GM19372 (cell line): Measurements from ENCODE around the gene PRKAR1B.
"Not testable (repeated sequence)": the region's sequence is repeated elsewhere in the genome, so short reads cannot be mapped to it uniquely, and the experiment has no call there.

ENCODE experiments used
- ATAC-seq: cut with Tn5 transposase; IDR thresholded peaks from one replicate; pipeline ENCODE4 v1.9.1; 2021; ENCODE audit warnings: mild to moderate bottlenecking, low read depth, moderate library complexity; ENCODE audit not compliant: unreplicated experiment

The PRKAR1B gene

DNA sequence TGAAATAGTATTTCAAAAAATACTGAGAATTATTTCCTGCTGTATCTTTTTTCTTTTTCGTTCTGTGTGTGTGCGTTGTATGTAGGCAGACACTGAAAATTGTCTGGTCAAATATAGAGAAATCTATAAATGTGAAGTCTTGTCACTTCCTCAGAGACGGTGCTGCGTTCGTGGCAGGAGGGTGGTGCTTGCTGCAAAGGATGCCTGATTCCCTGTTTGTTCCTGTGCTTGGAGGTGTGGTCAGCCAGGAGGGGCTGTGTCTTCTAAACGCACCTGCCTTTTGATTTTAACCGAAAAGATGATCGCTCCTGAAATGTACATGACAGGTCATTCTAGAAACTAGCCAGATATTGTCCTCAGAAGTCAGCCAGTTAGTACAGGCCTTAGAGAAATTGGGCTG is 32.5 kb upstream of the PRKAR1B start:
- ATAC-seq, result no peak

DNA sequence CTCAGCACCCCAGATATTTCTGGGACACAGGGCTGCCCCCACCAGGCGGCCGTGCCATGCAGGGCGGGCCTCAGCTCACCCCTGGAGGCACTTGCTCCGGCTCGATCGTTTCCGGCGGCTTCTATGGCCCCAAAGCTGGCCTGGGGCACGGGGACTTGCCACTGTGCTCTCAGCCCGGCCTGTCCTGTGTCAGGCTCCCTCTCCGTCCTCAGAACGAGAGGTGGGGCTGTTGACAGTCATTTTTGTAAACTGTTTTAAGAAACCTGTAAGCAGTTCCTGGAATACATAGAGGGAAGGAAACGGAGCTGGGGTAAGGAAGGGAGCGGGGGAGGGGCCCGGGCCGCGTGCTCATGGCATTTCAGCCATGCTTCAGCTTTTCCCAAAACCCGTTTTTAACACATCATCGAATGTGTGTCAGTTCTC is 30.7 kb upstream of the PRKAR1B start:
- ATAC-seq, result no peak

DNA sequence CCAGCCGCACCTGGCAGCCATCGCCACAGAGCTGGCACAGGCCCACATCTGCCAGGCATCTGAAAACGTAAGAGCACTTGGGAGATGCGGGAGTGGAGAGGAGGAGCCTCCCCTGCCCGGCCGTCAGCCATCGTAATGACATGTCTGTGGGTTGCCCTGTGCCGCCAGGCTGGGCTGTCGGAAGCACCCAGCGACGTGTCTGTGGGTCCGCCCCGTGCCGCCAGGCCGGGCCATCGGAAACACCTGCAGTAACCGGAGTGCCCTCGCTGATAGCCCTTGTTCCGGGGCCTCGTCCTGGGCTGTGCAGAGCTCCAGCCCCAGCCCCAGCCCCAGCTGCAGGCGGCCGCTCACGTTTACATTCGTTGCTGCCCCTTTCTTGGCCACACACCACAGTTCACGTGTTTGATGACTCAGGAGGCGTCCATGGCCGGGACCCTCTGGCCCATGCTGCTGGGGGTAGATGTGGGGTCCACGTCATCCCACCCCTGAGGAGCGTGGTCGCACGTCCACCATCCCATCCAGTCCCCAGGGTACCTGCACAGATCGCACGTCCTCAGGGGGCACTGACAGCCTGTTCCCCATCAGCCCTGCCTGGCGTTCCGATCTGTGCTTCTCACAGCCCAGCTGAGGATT is 30.0 kb upstream of the PRKAR1B start:
- no peak for ATAC-seq

DNA sequence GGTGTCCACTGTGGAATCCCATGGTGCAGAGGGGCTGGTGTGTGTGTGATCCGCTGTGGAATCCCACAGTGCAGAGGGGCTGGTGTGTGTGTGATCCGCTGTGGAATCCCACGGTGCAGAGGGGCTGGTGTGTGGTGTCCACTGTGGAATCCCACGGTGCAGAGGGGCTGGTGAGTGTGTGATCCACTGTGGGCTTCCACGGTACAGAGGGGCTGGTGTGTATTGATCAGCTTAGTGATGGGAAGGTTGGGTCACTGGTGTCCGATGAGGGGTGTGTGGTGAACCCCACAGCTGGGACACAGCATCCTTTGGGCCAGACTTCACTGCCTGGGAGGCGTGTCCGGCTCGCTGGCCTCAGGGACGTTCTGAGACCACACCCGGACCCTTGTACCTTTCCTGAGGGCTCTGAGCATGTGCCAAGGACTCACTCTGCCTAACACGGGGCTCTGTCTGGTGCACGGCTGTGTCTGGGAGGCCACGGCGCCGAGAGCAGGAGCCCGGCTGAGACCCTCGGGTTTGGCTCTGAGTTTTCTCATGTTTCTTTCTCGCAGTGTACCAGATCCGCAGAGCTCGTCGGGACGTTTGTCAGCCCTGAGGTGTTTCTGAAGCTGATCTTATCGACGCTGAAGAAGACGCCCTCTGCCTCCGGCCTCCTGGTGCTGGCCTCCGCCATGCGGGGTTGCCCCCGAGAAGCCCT is 29.3 kb upstream of the PRKAR1B start:
- ATAC-seq, result no peak

DNA sequence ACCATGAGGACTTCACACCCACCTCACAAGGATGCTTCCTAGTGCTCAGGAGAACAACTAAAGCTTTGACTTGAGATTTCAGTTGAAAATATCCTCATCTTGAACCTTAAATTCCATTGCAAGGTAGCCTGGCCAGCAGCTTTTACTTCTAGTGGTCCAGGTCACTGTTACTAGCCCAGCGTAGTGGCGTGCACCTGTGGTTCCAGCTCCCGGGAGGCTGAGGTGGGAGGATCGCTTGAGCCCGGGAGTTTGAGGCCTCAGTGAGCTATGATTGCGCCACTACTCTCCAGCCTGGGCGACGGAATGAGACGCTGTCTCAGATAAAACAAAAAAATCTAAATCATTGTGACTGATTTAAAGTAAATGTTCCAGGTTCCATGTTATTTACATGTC is 28.3 kb upstream of the PRKAR1B start:
- ATAC-seq, result no peak

DNA sequence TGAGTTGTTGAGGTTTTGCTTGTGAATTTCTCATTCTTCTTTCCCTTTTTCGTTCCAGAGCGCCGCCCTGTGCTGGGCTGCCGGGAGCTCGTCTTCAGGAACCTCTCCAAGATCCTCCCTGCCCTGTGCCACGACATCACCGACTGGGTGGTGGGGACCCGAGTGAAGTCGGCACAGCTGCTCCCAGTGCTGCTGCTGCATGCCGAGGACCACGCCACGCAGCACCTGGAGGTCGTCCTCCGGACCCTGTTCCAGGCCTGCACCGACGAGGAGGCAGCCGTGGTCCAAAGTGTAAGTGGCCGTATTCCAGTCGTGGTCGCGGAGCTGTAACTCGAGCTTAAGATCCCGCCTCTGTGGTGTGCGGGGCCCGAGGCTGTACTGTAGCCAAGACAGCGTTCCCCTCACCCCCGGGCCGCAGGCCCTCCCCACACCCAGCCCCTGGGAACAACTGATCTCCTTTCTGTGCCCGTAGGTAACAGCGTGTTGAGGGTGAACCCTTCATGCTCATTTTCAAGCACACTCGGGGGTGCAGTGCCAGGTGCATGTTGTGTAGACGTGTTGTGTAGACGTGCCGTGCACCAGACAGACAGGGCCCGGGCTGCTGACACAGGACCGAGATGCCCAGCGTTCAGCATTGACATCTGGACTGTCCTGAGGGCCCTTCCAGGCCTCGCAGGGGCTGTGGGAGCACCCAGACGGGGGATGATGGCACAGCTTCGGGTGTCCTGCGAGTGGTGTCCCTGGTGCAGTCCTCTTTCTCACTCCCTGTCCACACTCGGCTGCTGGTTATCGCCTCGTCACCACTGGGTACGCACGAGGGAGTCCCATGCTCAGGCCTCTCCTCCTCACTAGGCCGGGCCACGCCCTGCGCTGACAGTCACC is 27.7 kb upstream of the PRKAR1B start:
- ATAC-seq, result no peak

DNA sequence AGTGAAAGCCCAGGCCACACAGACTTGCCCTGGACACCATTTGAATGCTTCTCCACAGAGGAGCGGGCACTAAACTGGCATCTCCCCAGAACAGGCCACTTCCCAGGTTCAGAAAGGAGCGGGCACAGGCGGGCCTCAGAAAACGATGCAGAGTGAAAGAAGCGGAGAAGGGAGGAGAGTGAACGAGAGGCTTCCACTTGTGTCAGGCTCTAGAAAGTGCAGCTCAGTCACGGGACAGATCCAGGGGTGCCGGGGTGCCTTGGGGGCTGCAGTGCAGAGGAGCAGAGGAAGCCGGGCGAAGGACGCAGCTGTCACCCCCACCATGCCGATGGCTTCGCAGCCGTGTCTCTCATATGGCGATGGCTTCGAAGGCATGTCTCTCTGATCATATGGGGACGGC is 26.1 kb upstream of the PRKAR1B start:
- no peak for ATAC-seq

DNA sequence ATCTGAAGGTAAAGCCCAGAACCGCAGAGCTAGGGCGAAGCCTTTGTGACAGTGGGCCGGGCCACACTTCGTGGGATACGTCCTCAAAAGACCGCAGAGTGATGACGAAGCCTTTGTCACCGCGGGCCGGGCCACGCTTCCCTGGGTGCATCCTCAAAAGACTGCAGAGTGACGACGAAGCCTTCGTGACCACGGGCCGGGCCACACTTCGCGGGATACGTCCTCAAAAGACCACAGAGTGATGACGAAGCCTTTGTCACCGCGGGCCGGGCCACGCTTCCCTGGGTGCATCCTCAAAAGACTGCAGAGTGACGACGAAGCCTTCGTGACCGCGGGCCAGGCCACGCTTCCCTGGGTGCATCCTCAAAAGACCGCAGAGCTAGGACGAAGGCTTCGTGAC is 25.2 kb upstream of the PRKAR1B start:
- ATAC-seq, result not testable (repeated sequence)

DNA sequence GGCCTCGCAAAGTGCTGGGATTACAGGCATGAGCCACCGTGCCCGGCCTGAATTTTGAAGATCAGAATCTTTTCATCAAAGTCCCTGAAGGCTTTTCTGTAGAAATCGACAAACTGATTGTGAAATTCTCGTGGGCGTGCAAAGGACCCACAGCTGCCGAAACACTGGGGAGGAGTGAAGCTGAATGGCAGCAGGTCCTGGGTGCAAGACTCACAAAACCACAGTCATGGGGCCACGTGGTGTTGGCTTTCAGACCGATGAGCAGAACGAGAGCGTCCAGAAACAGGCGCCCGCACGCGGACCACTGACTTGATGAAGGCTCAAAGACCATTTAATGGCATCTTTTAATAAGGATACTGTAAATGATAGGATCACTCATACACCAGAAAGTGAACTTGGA is 24.7 kb upstream of the PRKAR1B start:
- ATAC-seq, result no peak

DNA sequence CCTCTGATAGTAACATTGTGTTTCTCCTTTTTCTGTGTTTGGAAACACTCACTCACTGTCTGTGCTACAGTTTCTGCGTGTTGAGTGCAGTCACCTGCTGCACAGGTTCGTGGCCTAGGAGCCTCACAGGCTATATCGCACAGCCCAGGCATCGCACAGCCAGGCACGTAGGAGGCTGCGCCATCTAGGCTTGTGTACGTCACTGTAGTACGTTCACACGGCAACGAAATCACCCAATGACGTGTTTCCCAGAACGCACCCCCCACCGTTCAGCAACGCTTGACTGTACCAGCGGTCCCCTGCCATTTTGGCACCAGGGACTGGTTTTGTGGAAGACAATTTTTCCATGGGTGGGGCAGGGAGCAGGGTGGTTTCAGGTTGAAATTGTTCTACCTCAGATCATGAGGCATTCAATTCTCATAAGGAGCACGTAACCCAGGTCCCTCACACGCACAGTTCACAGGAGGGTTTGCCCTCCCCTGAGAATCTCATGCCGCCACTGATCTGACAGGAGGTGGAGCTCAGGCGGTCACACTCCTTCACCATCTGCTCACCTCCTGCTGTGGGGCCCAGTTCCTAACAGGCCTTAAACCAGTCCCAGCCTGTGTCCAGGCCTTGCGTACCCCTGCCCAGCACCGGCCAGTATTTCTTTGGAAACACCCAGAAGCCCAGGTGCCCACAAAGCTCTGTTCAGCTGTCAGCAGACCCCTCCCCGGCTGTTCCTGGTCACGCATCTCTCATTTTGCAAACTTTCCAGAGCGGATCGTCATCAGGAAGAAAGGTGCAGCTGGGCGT is 23.2 kb upstream of the PRKAR1B start:
- ATAC-seq, result no peak

DNA sequence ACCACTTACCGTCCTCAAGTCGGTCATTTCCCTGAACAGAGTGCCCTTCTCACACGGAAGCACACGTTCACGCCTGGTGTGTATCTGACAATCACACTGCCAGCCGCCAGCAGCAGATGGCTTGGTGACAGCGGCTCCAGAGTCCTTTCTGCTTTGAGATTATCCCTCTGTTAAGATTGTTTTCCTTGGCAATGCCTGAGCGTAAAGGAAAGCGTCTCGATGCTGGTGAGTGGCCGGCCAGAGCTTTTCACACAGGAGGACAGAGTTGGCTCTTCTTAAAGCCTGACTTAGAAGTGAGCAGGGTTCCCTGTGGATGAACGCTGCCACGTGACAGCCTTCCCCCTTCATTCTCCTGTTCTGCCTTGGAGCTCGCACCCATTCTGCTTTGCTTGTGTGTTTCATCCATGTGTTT is 22.1 kb upstream of the PRKAR1B start:
- ATAC-seq, result no peak

DNA sequence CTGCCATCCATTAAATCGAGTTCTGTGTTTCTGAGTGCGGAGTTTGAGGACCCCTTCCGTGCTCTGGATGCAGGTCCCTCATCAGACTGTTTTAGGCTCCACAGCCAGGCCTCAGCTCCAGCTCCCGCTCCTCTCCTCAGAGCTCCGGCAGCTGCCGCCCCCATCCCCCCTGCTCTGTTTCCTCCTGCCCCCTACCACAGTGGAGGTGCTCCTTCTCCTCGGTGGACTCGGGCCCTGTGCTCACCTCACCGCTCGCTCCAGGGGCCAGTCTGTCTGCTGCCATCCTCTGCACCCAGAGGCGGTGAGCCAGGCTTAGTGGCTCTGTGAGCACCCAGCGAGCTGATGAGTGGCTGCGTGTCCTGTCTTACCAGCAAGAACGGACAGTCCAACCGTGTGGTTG is 21.4 kb upstream of the PRKAR1B start:
- no peak for ATAC-seq

DNA sequence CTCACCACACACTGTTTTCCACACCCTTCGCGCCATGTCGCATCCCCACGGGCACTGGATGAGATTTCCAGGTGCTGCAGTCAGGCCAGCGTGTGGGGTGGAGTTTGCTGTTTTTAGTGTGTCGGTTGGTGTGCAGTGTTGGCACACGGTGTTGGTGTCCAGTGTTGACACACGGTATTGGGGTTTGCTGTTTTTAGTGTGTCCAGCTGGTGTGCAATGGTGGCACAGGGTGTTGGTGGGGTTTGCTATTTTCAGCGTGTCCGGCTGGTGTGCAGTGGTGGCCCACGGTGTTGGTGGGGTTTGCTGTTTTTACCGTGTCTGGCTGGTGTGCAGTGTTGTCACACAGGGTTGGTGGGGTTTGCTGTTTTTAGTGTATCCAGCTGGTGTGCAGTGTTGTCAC is 20.1 kb upstream of the PRKAR1B start:
- ATAC-seq, result no peak

DNA sequence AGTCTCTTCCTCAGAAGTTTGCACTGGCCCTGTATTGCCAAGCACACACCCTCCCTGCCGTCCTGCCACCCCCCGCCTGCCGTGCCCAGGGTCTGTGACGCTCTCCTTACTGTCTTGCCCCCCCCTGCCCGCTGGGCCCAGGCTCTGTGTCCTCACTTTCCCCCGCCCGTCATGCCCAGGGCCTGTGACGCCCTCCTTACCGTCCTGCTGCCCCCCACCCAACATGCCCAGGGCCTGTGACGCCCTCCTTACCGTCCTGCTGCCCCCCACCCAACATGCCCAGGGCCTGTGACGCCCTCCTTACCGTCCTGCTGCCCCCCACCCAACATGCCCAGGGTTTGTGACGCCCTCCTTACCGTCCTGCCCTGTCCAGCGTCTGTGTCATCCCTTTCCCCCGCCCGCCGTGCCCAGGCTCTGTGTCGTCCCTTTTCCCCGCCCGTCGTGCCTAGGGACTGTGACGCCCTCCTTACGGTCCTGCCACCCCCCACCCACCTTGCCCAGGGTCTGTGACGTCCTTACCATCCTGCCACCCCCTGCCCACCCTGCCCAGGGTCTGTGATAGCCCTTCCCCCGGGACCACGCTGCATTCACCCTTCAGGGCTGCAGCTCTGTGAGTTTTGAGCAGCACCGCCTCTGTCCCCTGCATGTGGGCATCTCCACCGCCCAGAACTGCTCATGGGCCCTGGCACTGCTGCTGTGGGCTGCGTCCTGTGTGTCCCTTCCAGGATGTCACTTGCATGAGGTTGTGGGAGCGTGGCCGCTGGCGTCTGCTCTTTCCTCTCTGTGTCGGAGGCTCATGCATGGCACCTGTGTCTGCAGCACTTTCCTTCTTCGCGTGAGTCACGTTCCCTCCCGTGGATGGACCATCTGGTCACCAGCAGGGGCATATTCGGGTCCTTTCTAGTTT is 19.3 kb upstream of the PRKAR1B start:
- ATAC-seq, result no peak

DNA sequence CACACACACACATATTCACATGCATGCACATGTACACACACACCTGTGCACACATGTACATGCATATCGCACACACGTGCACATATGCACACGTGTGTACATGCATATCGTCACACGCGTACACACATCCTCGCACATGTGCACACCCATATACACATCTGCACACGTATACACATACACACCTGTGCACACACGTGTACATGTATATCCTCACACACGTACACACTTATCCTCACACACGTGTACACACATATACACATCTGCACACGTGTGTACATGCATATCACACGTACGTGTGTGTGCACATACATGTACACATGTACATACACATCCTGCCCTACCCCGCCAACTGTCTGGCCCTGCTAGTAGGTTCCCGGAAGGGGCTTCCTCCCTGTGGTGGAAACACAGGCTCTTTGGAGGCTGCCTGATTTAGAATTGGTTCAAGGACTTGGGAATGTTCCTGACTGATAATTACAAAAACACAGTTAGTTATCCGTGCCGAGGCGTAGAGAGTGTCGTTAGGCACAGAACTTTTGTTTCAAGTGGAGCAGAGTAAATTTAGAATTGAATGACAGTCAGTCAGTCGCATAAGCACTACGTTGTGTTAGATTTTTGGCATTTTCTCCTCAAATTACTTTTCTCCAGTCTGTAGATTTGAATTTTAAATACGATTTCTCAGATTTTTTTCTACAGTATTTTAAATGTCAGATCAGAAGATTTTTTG is 18.5 kb upstream of the PRKAR1B start:
- ATAC-seq, result no peak

DNA sequence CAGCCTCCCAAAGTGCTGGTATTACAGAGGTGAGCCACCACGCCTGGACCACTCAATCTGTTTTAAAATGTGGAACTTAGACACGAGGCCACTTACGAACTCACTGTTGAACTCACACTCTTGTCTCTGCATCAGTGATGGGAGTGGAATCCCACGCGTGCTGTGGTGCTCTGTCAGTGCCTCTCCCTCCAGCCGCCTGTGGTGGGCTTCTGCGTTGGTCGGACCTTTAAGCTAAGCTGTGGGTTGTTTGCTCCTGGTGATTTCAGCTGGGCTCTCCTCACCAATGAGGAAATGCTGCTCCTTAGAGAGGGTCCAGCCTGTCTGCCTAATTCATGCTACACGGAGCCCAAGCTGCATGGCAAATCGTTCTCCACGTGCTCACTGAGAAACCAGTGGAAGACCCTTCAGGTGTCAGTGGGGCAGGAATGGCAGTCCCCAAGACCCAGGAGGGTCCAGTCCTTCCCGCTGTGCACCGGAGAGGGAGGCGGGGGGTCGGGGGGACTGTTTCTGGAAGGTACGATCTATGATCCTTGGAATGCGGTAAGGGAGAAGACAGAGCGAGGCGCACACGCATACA is 17.9 kb upstream of the PRKAR1B start:
- no peak for ATAC-seq

DNA sequence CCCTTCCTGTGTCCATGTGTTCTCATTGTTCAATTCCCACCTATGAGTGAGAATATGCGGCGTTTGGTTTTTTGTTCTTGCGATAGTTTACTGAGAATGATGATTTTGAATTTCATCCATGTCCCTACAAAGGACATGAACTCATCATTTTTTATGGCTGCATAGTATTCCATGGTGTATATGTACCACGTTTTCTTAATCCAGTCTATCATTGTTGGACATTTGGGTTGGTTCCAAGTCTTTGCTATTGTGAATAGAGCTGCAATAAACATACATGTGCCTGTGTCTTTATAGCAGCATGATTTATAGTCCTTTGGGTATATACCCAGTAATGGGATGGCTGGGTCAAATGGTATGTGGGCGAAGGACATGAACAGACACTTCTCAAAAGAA is 17.0 kb upstream of the PRKAR1B start:
- ATAC-seq, result not testable (repeated sequence)

DNA sequence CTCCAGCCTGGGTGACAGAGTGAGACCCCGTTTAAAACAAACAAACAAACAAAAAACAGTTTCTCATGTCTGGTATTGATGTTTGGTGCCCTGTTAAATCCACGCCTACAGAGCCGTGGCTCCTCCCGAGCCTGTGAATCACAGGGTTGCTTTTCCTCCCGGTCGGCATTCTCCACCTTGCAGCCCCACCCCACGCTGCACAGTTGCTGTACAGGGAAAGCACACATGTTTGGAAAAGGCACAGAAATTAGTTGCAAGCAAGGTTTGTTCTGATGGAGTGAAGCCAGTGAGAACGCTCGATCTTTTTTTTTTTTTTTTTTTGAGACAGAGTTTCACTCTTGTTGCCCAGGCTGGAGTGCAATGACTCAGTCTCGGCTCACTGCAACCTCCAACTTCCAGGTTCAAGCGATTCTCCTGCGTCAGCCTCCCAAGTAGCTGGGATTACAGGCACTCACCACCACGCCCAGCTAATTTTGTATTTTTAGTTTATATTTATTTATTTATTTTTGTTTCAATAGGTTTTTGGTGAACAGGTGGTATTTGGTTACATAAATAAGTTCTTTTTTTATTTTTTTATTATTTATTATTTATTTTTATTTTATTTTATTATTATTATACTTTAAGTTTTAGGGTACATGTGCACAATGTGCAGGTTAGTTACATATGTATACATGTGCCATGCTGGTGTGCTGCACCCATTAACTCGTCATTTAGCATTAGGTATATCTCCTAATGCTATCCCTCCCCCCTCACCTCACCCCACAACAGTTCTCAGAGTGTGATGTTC is 16.5 kb upstream of the PRKAR1B start:
- not testable (repeated sequence) for ATAC-seq
